Mesothelial cell of epicardium (in vitro differentiated cells): Measurements from ENCODE around the gene STARD13. TPM values are rescaled to one million over a fixed set of nuclear protein-coding genes. Genes with fewer than 3 reads are reported as not detected.

Experiments
- DNase-seq, 2 experiments: peaks; one replicate each; pipeline ENCODE4 v3.0.0; 2021; ENCODE audit warnings: low spot score in 2 of 2; ENCODE audit not compliant: unreplicated experiment in 2 of 2
- H3K27ac Mint-ChIP-seq: 2 replicates; pipeline ENCODE4 v1.8.0; 2021; ENCODE audit warnings: mixed read lengths
- H3K27me3 Mint-ChIP-seq: 2 replicates; pipeline ENCODE4 v1.8.0; 2021; ENCODE audit warnings: low read depth, mixed read lengths
- H3K36me3 Mint-ChIP-seq: 2 replicates; pipeline ENCODE4 v1.8.0; 2021; ENCODE audit warnings: mixed read lengths
- H3K4me1 Mint-ChIP-seq: 2 replicates; pipeline ENCODE4 v1.8.0; 2021; ENCODE audit warnings: mixed read lengths
- H3K4me3 Mint-ChIP-seq: 2 replicates; pipeline ENCODE4 v1.8.0; 2021; ENCODE audit warnings: mild to moderate bottlenecking, moderate library complexity, mixed read lengths
- H3K9me3 Mint-ChIP-seq: 2 replicates; pipeline ENCODE4 v1.8.0; 2021; ENCODE audit warnings: mixed read lengths
- total RNA-seq: library from RNA; stranded (reverse); gene quantifications from 3 replicates; pipeline ENCODE4 v1.2.1, GENCODE V29; 2021
- TF ChIP-seq, protein P1 (sequence below): fragments of 200-600 bp; sonication (generic); IDR thresholded peaks from one replicate; pipeline ENCODE4 v1.5.0; 2021; ENCODE audit warnings: antibody characterized with exemption; ENCODE audit not compliant: unreplicated experiment

The STARD13 gene
- total RNA-seq, 1 donor from 2014 or later = 23.0 TPM

DNA sequence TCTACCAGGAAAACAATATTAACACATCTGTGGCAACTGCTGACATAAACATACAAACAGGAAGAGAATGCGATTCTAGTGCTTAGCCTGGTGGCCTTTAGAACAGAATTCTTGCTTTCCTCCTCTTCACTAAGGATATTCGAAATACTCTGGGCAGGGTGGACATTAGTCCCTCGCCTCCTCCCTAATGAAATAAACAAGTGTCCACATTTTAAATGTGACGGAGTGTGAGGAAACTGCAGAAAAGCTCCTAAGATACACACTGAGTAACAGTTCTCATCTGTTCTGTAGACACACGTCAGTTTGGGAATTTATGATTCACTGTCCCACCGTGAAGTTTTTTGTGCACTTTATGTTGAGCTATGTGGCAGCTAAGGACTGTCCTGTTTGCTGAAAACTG lies 639 bp downstream of the STARD13 start:
- Mint-ChIP-seq H3K4me1 (peaks cover 57% of the 10 kb centered on the region), H3K9me3 (no peaks in the 10 kb centered on the region), H3K27ac (peak overlapping the region; percentile 97), H3K4me3 (peak overlapping the region; percentile 84), H3K36me3 (no peaks in the 10 kb centered on the region), H3K27me3 (no peaks in the 10 kb centered on the region)
- DNase-seq = no peak
- TF ChIP-seq, protein P1, sequence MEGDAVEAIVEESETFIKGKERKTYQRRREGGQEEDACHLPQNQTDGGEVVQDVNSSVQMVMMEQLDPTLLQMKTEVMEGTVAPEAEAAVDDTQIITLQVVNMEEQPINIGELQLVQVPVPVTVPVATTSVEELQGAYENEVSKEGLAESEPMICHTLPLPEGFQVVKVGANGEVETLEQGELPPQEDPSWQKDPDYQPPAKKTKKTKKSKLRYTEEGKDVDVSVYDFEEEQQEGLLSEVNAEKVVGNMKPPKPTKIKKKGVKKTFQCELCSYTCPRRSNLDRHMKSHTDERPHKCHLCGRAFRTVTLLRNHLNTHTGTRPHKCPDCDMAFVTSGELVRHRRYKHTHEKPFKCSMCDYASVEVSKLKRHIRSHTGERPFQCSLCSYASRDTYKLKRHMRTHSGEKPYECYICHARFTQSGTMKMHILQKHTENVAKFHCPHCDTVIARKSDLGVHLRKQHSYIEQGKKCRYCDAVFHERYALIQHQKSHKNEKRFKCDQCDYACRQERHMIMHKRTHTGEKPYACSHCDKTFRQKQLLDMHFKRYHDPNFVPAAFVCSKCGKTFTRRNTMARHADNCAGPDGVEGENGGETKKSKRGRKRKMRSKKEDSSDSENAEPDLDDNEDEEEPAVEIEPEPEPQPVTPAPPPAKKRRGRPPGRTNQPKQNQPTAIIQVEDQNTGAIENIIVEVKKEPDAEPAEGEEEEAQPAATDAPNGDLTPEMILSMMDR = no peak

DNA sequence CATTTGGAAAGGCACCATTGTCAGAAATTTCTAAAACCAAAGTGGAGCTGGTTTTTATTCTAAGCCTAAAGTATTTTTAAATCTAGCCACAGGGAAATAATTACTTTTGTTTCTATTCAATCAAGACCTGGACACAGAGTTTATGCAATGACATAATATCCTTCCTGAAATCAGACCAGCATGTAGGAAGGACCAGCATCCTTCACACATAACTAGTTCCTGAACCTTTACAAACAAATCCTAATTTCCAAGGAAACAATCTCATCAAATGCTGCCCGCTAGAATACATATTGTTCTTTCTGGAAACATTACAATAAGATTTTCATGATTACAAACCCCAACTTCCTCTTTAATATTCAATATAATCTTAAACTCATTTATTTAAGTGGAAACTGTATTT lies 1.5 kb downstream of the STARD13 start:
- Mint-ChIP-seq H3K4me3 (peak overlapping the region; percentile 84), H3K9me3 (no peaks in the 10 kb centered on the region), H3K27ac (peak overlapping the region; percentile 97), H3K27me3 (no peaks in the 10 kb centered on the region), H3K4me1 (peaks cover 56% of the 10 kb centered on the region), H3K36me3 (no peaks in the 10 kb centered on the region)
- TF ChIP-seq, protein P1 = no peak
- no peak for DNase-seq

GRCh38 chr13:33283195-33283911 lies 2.2 kb downstream of the STARD13 start:
- DNase-seq = no peak
- Mint-ChIP-seq H3K4me1 (peaks cover 62% of the 10 kb centered on the region), H3K4me3 (peak overlapping the region; percentile 8), H3K27ac (no peak overlapping the region), H3K27me3 (no peaks in the 10 kb centered on the region), H3K9me3 (no peaks in the 10 kb centered on the region), H3K36me3 (no peaks in the 10 kb centered on the region)
- TF ChIP-seq, protein P1 = no peak

DNA sequence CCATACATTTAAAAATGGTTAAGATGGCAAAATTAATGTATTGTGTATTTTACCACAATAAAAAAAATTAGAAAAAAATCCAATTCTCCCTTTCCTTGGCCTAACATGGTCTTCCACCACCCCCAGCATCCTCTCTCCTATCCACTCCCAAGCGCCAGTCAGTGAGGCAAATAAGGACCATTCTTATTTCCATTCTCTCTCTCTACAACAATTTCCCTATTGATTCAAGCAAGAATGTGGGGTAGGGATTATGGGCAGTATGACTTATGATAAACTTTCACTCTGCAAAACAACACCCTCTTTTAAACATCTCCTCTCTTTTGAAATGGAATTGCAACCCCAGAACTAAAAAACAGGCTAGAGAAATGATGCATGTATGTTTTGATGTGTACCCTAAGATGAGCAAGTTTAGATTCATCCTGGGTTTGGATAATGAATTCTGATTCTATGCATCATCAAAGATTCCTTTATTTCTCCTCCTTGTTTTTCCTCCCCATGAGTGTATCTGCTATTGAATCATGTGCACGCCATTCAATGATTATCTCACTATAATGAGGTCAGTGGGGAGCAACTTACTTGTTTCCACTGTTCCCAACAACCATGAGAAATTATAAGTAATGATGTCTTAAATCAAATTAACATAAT lies 3.5 kb downstream of the STARD13 start:
- H3K27ac Mint-ChIP-seq = peak overlapping the region; percentile 15
- H3K4me3 Mint-ChIP-seq = no peak overlapping the region
- H3K4me1 Mint-ChIP-seq = peaks cover 71% of the 10 kb centered on the region
- no peaks in the 10 kb centered on the region for H3K36me3 Mint-ChIP-seq
- DNase-seq = no peak
- TF ChIP-seq, protein P1 = no peak
- H3K27me3 Mint-ChIP-seq = no peaks in the 10 kb centered on the region
- no peaks in the 10 kb centered on the region for H3K9me3 Mint-ChIP-seq

DNA sequence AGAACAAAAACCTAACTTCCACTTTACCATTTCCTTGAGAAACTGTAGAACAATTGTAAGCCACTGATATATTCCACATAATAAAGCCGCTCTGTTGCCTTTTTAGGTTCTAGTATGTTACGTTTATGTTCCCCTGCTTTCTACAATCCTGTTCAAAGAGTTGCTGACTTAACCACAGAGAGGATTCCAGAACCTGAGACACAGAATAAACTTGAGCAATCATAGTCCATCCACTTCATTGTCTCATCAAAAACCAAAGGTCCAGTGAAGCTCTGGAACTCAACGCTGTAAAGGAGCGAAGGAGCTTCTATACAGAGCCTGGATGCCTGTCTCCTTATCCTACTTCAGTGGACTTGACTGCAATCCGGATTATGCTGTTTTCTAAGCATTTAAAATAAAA lies 4.6 kb downstream of the STARD13 start:
- H3K27me3 Mint-ChIP-seq = no peaks in the 10 kb centered on the region
- peak overlapping the region; percentile 93 for H3K27ac Mint-ChIP-seq
- DNase-seq = no peak
- no peaks in the 10 kb centered on the region for H3K9me3 Mint-ChIP-seq
- peaks cover 76% of the 10 kb centered on the region for H3K4me1 Mint-ChIP-seq
- TF ChIP-seq, protein P1 = no peak
- H3K4me3 Mint-ChIP-seq = no peak overlapping the region
- no peaks in the 10 kb centered on the region for H3K36me3 Mint-ChIP-seq
